COR-L47 (cell line): ENCODE data around the gene SARM1.

ENCODE experiments used
- DNase-seq: peaks from one replicate; lab custom pipeline; 2025; lab: John Stamatoyannopoulos, UW

SARM1 gene

DNA sequence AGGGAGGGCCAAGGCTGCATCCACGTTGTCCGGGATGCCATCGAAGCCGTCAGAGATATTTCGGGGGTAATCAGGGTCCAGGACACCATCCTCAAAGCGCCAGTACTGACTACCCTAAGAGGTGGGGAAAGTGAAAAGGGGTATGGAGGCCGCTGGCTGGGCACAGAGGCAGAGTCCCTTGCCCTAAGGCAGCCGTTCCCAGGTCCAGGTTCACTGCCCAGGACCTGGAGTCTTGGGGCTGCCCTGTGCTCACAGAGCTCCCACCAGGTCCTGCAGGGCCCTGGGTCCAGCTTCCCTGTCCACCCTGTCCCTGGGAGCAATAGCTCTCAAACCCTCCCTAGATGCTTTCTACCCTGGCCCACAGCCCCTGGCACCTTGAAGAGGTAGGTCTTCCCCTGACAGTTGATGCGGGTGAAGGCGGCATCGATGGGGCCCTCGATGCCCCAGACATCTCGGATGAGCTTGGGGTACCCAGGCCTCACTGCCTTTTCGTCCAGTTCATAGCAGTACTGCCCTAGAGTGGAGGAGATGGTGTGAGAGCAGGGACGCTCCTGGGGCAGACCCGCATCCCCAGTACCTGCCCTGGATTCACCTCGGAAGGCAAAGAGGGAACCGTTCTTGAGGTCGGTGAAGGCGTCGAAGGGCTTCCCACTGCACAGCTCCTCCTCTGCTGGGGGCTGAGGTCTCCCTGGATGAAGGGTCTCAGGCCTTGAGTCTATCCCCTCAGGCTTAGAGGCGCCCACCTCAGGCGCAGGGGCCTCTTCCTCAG is 2.4 kb upstream of the SARM1 start:
- DNase-seq: no peak

DNA sequence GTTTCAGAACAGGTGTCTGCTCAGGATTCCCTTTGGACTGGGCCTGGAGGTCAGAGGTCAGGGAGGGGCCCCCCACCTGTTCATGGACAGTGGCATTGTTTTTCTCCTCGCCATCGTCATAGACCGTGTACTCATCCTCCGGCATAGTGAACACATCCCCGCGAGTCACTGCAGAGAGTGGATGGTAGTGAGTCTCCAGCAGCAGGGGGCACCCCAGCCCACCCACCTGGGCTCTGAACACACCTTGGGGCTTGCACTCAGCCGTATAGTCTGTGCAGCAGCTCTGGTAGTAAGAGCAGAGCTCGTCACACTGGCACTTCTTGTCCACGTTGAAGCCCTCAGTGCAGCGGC is 1.8 kb upstream of the SARM1 start:
- DNase-seq: no peak

DNA sequence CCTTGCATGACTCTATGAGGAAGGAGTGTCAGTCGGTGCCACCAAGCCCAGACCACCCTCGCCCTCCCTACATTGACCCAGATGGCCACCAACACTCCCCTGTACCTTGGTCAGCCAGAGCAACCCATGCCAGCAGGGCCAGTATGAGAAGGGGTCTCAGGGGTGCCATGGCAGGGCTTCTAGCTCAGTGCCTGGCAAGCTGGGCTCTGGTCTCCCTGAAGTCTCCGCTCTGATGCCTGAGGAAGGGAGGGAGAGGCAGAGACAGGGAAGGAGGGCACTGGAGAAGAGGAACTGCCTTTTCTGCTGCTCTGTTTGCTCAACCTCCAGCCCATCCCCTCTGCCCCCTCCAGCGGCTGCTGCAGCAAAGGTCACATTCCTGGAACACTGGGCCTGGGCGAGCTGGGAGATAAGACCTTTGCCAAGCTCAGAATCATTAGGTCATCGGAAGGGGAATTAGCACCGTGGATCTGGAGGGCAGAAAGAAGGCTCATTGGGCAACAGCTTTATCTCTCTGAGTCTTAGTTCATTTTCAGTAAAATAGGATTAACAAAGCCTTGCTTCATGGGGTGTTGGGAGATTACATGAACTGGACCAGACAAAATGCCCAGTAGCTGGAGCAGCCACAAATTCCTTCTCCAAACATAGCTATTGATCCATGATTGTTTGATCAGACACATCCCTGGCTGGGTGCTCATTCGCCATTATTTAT is 1.3 kb upstream of the SARM1 start, which contains the start of gene VTN:
Gene VTN, minus strand, starts transcription at position 273 of the 709 bp plus-strand sequence. Its CDS starts 104 bp downstream, at position 169.
- DNase-seq: no peak

DNA sequence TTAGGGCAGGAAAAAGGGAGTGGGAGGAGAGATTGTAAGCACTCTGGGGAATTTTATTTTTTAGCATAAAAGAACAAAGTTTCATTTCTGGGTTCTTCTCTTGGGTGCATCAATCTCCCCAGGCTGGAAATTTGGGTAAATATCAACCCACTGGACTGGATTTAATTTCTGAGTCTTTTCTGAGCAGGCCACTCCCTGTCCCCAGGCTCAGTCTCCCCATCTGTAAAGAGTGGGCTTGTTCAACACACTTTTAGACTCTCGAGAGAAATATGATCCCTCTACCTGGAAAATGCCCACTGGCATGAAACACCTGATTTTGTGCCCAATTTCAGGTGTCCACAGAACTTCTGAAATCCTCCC is 770 bp upstream of the SARM1 start:
- no peak for DNase-seq

DNA sequence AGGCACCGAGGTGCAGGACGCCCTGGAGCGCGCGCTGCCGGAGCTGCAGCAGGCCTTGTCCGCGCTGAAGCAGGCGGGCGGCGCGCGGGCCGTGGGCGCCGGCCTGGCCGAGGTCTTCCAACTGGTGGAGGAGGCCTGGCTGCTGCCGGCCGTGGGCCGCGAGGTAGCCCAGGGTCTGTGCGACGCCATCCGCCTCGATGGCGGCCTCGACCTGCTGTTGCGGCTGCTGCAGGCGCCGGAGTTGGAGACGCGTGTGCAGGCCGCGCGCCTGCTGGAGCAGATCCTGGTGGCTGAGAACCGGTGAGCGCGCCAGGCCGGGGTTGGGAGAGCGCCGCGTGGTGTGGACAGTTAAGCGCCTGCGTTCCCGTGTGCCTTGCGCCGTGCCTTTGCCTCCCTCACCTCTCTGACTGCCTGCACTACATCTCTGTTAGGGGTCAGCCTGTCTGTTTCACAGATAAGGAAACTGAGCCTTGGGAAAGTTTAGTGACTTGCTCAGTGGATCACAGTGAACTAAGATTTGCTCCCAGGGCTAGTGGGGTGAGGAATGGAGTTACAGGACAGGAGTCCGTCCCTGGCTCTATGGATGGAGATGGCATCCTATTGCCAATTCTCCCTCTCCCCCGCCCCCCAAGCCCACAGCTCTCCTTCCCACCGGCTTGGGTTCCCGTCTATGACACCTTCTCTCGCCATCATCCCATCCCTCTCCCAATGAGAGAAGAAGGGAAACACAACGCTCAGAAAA is 880 bp downstream of the SARM1 start:
- peak; percentile 27 for DNase-seq

DNA sequence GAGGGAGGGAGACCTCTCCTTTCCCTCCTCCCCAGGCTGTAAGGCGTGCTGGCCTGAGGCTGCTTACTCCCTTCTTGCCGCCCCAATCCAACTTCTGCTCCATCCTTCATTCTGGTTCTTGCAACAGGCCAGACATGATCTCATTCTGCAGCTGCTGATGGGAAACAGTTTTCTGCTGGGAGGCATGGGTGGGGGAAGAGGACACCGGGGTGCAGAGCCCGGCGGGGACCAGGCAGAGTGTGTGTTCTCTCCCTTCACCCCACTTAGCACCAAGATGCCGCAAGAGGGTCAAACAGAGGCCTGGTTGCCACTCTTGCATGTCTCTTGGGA is 1.4 kb downstream of the SARM1 start:
- no peak for DNase-seq

DNA sequence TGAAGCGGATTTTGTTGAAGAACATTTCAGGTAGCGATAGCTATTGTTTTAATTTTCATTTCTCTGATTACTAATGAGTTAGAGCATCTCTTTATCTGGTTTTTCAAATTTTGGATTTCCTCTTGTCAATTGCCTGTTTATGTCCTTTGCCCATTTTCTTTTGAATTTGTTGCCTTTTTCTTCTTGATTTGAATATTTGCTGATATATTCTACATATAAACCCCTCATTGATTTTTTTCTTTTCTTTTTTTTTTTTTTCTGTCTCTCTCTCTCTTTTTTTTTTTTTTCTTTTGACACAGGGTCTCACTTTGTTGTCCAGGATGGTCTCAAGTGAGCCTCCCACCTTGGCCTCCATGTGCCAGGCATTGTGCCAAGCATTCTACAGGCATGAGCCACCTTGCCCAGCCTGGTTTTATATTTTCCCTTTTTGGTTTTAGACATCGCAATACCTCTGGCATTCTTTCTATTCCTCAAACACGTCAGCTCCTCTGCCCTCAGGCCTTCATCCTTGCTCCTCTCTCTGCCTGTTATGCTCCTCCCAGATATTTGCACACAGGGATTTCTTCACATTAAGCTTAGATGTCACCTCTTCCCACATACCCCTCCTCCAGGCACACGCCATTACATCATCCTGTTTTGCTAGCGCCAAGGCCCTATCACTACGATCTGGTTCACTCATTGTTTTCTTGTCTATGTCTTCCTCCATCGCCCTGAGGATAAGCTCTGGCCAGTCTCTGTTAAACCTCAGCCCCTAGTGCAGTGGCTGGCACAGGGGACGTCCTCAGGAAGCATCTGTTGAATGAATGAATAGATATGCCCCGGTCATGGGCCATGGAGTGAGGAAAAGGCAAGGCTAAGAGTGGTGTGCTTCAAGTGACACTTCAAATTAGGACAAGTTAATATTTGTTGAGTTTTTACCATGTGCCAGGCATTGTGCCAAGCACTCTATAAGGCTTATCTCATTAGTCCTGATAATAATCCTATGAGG is 8.6 kb downstream of the SARM1 start:
- no peak for DNase-seq

DNA sequence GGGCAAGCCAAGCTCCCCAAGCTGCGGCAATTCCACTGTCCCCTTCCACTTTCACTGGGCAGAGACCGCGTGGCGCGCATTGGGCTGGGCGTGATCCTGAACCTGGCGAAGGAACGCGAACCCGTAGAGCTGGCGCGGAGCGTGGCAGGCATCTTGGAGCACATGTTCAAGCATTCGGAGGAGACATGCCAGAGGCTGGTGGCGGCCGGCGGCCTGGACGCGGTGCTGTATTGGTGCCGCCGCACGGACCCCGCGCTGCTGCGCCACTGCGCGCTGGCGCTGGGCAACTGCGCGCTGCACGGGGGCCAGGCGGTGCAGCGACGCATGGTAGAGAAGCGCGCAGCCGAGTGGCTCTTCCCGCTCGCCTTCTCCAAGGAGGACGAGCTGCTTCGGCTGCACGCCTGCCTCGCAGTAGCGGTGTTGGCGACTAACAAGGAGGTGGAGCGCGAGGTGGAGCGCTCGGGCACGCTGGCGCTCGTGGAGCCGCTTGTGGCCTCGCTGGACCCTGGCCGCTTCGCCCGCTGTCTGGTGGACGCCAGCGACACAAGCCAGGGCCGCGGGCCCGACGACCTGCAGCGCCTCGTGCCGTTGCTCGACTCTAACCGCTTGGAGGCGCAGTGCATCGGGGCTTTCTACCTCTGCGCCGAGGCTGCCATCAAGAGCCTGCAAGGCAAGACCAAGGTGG is 9.8 kb downstream of the SARM1 start:
- DNase-seq: no peak

DNA sequence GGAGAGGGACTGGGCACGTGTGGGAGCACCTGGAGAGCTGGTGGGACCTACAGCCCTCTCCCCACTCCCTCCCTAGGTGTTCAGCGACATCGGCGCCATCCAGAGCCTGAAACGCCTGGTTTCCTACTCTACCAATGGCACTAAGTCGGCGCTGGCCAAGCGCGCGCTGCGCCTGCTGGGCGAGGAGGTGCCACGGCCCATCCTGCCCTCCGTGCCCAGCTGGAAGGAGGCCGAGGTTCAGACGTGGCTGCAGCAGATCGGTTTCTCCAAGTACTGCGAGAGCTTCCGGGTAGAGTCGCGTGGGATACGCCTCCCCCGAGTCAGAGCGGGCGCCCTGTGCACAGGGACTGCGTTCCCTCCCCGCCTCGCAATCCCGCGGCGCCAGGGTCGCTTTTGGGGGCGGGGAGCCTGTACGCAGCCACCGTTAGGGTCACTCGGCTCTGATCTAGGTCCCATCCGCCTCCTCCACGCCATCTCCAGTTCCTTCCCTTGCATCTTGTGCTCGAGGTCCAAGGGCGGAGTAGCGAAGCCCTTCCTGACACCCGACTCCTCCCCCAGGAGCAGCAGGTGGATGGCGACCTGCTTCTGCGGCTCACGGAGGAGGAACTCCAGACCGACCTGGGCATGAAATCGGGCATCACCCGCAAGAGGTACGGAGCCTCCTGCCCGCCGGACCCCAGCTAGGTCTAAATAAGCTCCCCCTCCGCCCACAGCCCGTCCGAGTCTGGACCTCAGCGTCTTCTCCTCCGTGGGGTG is 13.0 kb downstream of the SARM1 start:
- peak; percentile 74 for DNase-seq

DNA sequence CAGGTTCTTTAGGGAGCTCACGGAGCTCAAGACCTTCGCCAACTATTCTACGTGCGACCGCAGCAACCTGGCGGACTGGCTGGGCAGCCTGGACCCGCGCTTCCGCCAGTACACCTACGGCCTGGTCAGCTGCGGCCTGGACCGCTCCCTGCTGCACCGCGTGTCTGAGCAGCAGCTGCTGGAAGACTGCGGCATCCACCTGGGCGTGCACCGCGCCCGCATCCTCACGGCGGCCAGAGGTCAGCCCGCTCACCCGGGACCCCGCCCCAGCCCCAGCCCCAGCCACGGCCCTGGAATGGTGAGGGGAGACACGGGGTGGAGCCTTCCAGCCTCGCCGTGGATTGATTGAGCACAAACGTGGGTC is 13.5 kb downstream of the SARM1 start:
- DNase-seq: no peak

DNA sequence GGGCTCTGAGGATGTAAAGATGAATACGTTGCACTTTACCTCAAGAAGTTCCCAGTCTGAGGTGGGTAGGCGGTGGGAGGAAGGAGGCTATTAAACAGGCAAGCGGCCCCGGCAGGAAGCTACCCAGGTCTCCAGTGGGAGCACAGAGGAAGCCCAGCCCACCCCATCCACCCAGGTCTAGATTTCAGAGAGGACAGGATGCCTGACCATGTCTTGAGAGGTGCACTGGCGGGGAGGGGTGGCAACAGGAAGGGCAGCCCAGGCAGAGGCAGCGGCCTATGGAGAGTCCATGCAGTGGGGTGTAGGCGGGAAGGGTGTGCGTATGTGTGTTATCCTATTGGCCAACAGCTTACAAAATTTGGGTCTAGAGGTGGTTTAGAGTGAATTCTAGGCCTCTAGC is 13.9 kb downstream of the SARM1 start:
- no peak for DNase-seq

DNA sequence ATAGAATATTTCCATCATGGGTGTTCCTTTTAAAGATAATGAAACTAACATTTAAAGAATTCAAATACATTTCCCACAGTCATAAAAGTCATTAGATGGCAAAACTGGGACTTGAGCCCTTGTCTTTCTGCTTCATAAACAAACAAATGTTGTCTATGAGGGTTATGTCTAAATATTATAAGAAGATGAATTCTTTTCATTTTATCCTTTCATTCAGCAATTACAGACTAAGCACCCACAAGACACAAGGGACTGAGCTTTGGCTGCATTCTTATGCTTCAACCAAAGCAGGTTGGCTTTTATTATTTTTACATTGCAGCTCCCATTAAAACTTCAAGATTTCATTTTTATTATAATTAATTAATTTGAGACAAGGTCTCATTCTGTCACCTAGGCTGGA is 14.9 kb downstream of the SARM1 start:
- no peak for DNase-seq

DNA sequence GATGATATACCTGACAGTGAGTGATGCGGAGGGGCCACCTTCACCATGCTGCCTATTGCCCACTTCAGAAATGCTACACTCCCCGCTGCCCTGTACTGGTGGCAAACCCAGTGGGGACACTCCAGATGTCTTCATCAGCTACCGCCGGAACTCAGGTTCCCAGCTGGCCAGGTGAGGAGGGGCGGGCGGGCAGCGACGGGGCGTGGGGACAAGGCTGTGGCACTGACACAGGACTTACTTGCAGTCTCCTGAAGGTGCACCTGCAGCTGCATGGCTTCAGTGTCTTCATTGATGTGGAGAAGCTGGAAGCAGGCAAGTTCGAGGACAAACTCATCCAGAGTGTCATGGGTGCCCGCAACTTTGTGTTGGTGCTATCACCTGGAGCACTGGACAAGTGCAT is 16.6 kb downstream of the SARM1 start:
- no peak for DNase-seq

DNA sequence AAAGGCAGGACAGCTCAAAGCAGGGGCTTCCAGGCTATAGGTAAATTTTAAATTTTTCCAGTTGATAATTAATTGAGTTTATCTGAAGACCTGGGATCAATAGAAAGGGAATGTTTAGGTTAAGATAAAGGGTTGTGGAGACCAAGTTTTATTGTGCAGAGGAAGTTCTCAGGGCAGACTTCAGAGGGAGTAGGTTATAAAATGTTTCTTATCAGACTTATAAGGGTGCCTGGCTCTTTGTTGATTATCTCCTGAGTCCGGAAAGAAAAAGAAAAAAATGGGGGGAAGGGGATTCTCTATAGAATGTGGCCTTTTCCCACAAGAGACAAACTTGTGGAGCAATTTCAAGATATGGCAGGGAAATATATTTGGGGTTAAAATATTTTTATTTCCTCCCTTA is 18.6 kb downstream of the SARM1 start:
- DNase-seq: no peak

DNA sequence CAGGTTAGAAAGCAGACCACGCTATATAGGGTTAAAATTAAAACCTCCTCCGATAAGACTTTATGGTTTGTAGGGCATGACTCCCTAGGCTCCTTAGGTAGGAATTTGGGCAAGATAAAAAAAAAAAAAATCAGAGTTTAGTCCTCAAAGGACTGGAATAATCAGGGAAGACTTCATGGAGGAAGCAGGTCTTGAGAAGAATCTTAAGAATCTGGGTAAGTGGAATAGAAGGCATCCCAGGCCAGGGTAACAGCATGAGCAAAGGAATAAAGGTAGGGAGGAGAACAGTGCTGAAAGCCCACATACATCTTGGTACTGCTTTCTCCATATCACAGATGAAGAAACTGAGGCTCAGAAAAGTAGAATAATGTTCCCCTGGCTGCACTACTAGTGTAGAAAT is 19.1 kb downstream of the SARM1 start:
- no peak for DNase-seq

DNA sequence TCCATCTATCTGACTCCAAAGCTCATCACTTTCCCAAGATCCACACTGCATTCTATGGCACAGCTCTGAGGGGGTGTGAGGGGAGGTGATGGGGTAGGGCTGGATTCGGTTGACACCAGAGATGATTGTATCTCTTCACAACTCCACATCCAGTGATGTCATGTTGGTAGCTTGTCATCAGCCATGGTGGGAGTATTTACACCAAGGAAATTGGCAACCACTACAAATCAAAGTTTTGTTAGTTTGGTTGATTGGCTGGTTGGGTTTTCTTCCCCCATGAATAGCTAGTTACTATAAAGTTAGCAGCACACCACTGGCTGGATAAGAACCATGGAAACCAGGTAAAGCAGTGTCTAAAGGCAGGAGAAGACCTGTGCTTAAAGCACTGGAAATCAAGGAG is 19.5 kb downstream of the SARM1 start:
- no peak for DNase-seq

DNA sequence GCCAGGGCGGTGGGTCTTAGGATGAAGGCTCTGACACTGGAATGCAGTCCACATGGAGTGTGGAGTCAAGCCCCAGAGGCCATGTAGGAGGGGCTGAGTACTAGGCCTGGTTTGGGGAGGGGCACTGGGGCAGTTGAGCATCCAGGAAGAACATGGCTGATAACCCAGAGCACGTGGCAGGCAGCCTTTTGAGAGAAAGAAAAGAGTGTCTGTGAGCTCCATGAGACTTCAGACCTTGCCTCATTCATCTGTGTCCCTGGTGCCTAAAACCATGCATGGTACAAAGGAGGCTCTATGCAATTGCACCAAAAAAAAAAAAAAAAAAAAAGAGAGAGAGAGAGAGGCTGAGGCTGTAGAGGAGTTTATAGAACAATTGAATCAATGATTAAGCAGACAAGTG is 19.9 kb downstream of the SARM1 start:
- DNase-seq: no peak

DNA sequence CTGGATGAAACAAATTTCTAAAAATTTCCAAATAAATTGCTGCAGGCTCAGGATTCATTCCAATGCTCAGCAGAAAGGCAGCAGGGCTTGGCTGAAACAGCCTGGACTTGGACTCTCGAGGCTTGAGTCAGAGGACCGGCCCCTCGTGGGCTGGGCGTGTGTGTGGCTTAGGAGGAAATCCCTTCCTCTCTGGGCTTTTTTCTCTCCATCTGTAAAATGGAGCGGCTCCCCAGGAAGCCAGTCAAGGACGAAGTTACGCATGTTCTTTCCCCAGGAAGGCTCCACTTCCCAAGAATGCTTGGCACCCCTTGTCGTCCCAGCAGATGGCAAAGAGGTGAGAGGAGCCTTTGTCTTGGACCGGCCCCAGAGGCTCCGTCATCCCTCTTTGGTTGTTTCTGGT is 21.0 kb downstream of the SARM1 start:
- no peak for DNase-seq

DNA sequence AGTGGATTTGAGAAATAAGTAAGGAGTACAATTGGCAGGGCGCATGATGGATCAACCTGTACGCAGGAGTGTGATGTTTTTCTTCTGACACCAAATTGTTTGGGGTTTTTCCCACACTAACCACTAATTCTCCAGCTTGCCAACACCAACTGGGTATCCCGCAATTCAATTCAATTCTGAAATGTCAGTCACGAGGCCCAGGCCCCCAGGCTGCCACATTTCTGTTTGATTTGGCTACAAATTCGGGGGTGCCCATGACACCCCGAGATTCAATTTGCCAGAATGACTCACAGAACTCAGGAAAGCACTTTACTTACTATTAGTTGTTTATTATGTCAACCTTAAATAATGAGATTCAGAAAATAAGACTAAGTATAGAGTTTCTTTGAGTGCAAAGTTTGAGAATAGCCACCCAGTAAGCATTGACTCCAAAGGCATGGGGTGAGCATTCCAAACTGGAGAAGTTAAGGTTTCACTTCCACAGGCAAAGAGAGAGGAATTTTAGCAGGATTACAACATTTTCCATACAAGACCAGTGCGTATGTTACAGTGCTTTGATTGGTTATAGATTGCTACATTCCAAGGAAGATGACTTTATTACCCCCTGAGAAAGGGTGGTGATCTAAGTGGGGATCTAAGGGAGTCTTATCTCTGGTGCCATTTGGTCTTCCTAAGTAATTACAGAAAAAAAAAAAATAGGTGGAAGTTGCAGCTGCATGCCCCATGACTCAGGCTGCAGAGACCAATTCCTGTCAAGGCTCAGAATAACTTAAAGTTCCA is 23.0 kb downstream of the SARM1 start:
- no peak for DNase-seq

DNA sequence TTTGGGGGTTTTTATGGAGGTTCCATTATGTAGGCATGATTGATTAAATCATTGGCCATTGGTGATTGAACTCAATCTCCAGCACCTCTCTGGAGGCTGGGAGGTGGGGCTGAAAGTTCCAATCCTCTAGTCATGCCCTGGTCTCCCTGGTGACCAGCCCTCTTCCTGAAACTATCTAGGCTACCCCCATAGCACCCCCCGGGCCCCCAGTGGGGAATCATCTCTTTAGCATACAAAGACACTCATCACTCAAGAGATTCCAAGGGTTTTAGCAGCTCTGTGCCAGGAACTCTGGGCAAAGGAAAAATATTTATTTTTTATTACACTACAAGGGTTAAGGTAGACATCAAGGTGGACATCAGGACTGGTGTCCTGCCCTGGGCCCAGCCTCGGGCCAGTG is 23.9 kb downstream of the SARM1 start:
- no peak for DNase-seq
